ENCODE data around the gene ODAD4.

Gene ODAD4

GRCh38 chr17:41914358-41914766 is 16.1 kb upstream of the ODAD4 start:
- no peak overlapping the region for H3K4me3 ChIP-seq (ENCODE audit: low read depth, low read length)
- no peak for DNase-seq (ENCODE audit: low read depth)
- TF ChIP-seq MYC (IDR thresholded peaks at IDR 0.05; ENCODE audit: low read depth, low read length) (no peak), POLR2A (IDR thresholded peaks at IDR 0.05; ENCODE audit: extremely low read depth, insufficient read length) (no peak), MAX (IDR thresholded peaks at IDR 0.05; ENCODE audit: low read depth, low read length) (no peak)
- TF ChIP-seq, protein P1, sequence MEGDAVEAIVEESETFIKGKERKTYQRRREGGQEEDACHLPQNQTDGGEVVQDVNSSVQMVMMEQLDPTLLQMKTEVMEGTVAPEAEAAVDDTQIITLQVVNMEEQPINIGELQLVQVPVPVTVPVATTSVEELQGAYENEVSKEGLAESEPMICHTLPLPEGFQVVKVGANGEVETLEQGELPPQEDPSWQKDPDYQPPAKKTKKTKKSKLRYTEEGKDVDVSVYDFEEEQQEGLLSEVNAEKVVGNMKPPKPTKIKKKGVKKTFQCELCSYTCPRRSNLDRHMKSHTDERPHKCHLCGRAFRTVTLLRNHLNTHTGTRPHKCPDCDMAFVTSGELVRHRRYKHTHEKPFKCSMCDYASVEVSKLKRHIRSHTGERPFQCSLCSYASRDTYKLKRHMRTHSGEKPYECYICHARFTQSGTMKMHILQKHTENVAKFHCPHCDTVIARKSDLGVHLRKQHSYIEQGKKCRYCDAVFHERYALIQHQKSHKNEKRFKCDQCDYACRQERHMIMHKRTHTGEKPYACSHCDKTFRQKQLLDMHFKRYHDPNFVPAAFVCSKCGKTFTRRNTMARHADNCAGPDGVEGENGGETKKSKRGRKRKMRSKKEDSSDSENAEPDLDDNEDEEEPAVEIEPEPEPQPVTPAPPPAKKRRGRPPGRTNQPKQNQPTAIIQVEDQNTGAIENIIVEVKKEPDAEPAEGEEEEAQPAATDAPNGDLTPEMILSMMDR (IDR thresholded peaks at IDR 0.05; ENCODE audit: low read depth, low read length), result no peak

GRCh38 chr17:41915020-41915419 is 15.4 kb upstream of the ODAD4 start:
- no peak for DNase-seq (ENCODE audit: low read depth)
- no peak overlapping the region for H3K4me3 ChIP-seq (ENCODE audit: low read depth, low read length)
- TF ChIP-seq MAX (IDR thresholded peaks at IDR 0.05; ENCODE audit: low read depth, low read length) (no peak), MYC (IDR thresholded peaks at IDR 0.05; ENCODE audit: low read depth, low read length) (no peak), POLR2A (IDR thresholded peaks at IDR 0.05; ENCODE audit: extremely low read depth, insufficient read length) (no peak)
- TF ChIP-seq, protein P1 (IDR thresholded peaks at IDR 0.05; ENCODE audit: low read depth, low read length), result no peak

GRCh38 chr17:41915566-41915965 is 14.9 kb upstream of the ODAD4 start:
- no peak for DNase-seq (ENCODE audit: low read depth)
- TF ChIP-seq MYC (IDR thresholded peaks at IDR 0.05; ENCODE audit: low read depth, low read length) (no peak), MAX (IDR thresholded peaks at IDR 0.05; ENCODE audit: low read depth, low read length) (no peak), POLR2A (IDR thresholded peaks at IDR 0.05; ENCODE audit: extremely low read depth, insufficient read length) (no peak)
- TF ChIP-seq, protein P1 (IDR thresholded peaks at IDR 0.05; ENCODE audit: low read depth, low read length), result no peak
- no peak overlapping the region for H3K4me3 ChIP-seq (ENCODE audit: low read depth, low read length)

DNA sequence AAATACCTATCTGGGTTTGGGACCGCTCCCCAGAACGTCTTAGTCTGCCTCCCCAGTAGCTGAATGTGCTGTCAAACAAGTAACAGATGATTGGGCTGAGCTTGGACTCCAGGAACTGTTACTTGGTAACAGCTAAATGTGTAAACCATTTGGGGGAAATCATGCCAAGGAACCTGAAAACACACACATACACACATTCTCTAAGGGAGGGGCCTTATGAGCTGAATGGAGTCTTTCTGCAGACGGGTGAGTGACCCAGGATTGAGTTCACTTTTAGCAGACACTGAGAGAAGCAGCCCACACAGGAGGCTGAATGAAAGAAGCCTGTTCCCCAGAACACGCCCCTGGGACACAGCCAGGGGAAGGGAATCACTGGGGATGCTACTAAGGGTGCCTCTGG is 13.2 kb upstream of the ODAD4 start:
- H3K4me3 ChIP-seq (ENCODE audit: low read depth, low read length), result peak overlapping the region; percentile 92
- TF ChIP-seq, protein P1 (IDR thresholded peaks at IDR 0.05; ENCODE audit: low read depth, low read length), result no peak
- TF ChIP-seq POLR2A (IDR thresholded peaks at IDR 0.05; ENCODE audit: extremely low read depth, insufficient read length) (no peak), MYC (IDR thresholded peaks at IDR 0.05; ENCODE audit: low read depth, low read length) (no peak), MAX (IDR thresholded peaks at IDR 0.05; ENCODE audit: low read depth, low read length) (no peak)
- peak; percentile 18 for DNase-seq (ENCODE audit: low read depth)

DNA sequence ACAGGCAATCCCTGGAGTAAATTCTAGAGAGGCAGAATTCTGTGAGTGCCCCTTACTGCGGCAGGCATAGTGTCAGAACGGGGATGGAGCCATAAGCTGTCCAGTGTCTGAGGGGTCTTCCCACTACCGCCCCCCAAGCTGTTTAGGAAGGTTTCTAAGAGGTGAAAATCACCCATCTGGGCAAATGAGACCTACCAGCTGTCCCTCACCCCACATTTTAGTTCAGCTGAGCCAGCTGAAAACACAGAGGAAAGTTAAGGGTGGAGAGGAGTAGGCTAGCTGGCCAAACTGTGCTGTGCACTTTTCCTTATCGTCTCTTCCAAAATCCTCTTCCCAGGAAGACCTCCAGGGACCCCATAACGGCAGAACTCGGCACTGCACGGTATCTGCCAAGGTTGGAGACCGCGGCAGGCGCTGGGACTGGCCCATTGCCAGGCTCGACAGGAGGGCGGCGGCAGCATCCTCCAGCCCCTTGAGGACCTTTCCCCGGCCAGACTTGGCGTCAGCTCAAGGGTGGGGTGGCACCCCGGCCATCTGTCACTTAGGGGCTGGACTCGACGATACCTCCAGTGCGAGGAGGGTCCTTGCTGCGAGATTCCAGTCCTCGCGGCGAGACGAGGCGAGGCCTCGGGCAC is 12.6 kb upstream of the ODAD4 start:
- DNase-seq (ENCODE audit: low read depth), result peak; percentile 55
- H3K4me3 ChIP-seq (ENCODE audit: low read depth, low read length), result peak overlapping the region; percentile 92
- TF ChIP-seq MYC (IDR thresholded peaks at IDR 0.05; ENCODE audit: low read depth, low read length) (no peak), MAX (IDR thresholded peaks at IDR 0.05; ENCODE audit: low read depth, low read length) (no peak), POLR2A (IDR thresholded peaks at IDR 0.05; ENCODE audit: extremely low read depth, insufficient read length) (no peak)
- TF ChIP-seq, protein P1 (IDR thresholded peaks at IDR 0.05; ENCODE audit: low read depth, low read length), result no peak

All from NB4 (cell line).